H1 (cell line): ENCODE data around the gene INKA2. TPM values are rescaled to one million over a fixed set of nuclear protein-coding genes. Genes with fewer than 3 reads are reported as not detected.

Experiments used
- CTCF ChIA-PET: fragments of 300-600 bp; sonication (Branson Sonifier 250); formaldehyde crosslinking; loops from one replicate; lab custom pipeline; 2021; ENCODE audit not compliant: partially characterized antibody; lab: Charles Lee
- POLR2A ChIA-PET: fragments of 300-600 bp; sonication (Branson Sonifier 250); formaldehyde crosslinking; loops from one replicate; lab custom pipeline; 2021; ENCODE audit warnings: inconsistent platforms; ENCODE audit not compliant: partially characterized antibody; lab: Charles Lee
- DNase-seq, 2 experiments: peaks; one replicate each; pipeline versions ENCODE4 v3.0.0 to v3.0.0-alpha.2; 2010 to 2022; ENCODE audit warnings: low spot score in 2 of 2, low read depth in 1 of 2, mixed read lengths in 1 of 2
- FAIRE-seq: peaks from 2 replicates; lab custom pipeline; 2011; peaks lifted over from hg19 to GRCh38; lab: Jason Lieb, UNC
- H2AFZ ChIP-seq: 2 replicates; pipeline ENCODE4 v1.8.1; 2012; ENCODE audit warnings: low read length, inconsistent platforms
- H2AK5ac ChIP-seq: 2 replicates; pipeline ENCODE4 v1.6.1; 2013; ENCODE audit warnings: low read depth, low read length
- H2BK120ac ChIP-seq: replicated peaks from 2 replicates; pipeline ENCODE3; 2013; ENCODE audit warnings: low read depth, low read length, inconsistent platforms
- H2BK12ac ChIP-seq: 2 replicates; pipeline ENCODE4 v1.6.1; 2013; ENCODE audit warnings: low read depth, low read length
- H2BK15ac ChIP-seq: 2 replicates; pipeline ENCODE4 v1.6.1; 2013; ENCODE audit warnings: low read length
- H2BK20ac ChIP-seq: 2 replicates; pipeline ENCODE4 v1.6.1; 2013; ENCODE audit warnings: low read length
- H2BK5ac ChIP-seq: 2 replicates; pipeline ENCODE4 v1.6.1; 2013; ENCODE audit warnings: low read depth, low read length
- H3K14ac ChIP-seq: 2 replicates; pipeline ENCODE4 v1.6.1; 2013; ENCODE audit warnings: inconsistent platforms; ENCODE audit not compliant: insufficient read length
- H3K18ac ChIP-seq: 2 replicates; pipeline ENCODE4 v1.6.1; 2013; ENCODE audit warnings: low read length; ENCODE audit errors: extremely low read depth
- H3K23ac ChIP-seq: 2 replicates; pipeline ENCODE4 v1.6.1; 2013; ENCODE audit warnings: inconsistent platforms; ENCODE audit not compliant: insufficient read length
- H3K23me2 ChIP-seq: 2 replicates; pipeline ENCODE4 v1.6.1; 2013; ENCODE audit warnings: low read depth, low read length
- H3K27ac ChIP-seq: 2 replicates; pipeline ENCODE4 v1.6.1; 2011; ENCODE audit warnings: low read depth, low read length, inconsistent platforms
- H3K27me3 ChIP-seq, 4 experiments: replicated peaks in 1 of 4; 1 replicate in 1 of 4; 2 replicates in 3 of 4; pipeline versions ENCODE4 v1.6.1 to v1.8.1; 2011 to 2013; ENCODE audit warnings: low read length in 3 of 4, mild to moderate bottlenecking in 3 of 4, inconsistent platforms in 2 of 4, mixed read lengths in 2 of 4, moderate library complexity in 1 of 4; ENCODE audit not compliant: control insufficient read depth in 3 of 4, insufficient read depth in 3 of 4; ENCODE audit errors: extremely low read depth in 1 of 4
- H3K36me3 ChIP-seq, 4 experiments: 2 replicates each; pipeline versions ENCODE4 v1.6.1 to v1.8.1; 2011 to 2013; ENCODE audit warnings: mild to moderate bottlenecking in 4 of 4, low read length in 3 of 4, moderate library complexity in 2 of 4, control low read depth in 1 of 4, inconsistent platforms in 1 of 4; ENCODE audit not compliant: insufficient read depth in 4 of 4, control insufficient read depth in 2 of 4
- H3K4ac ChIP-seq: replicated peaks from 2 replicates; pipeline ENCODE3; 2013; ENCODE audit warnings: low read length, low read depth, mixed read lengths, inconsistent platforms; ENCODE audit not compliant: insufficient read length
- H3K4me1 ChIP-seq, 4 experiments: replicated peaks in 1 of 4; 1 replicate in 1 of 4; 2 replicates in 3 of 4; pipeline versions ENCODE4 v1.6.1 to v1.8.1; 2011 to 2013; ENCODE audit warnings: low read length in 3 of 4, inconsistent platforms in 2 of 4, mixed read lengths in 1 of 4; ENCODE audit not compliant: insufficient read depth in 4 of 4, control insufficient read depth in 3 of 4
- H3K4me2 ChIP-seq, 2 experiments: 2 replicates each; pipeline versions ENCODE4 v1.6.1 to v1.8.1; 2011 to 2013; ENCODE audit warnings: low read depth in 2 of 2, low read length in 2 of 2, control low read depth in 1 of 2, inconsistent platforms in 1 of 2, mild to moderate bottlenecking in 1 of 2; ENCODE audit not compliant: insufficient read depth in 1 of 2
- H3K4me3 ChIP-seq, 4 experiments: fragments of 200-600, 300-600 bp in 1 of 4; sonication (generic), shearing (Covaris generic), sonication (Bioruptor Twin) in 1 of 4; 2 replicates each; pipeline versions ENCODE4 v1.5.1 to v1.8.1; 2011 to 2016; ENCODE audit warnings: low read length in 4 of 4, low read depth in 3 of 4, control low read depth in 2 of 4, inconsistent platforms in 2 of 4, mild to moderate bottlenecking in 2 of 4, mixed read lengths in 1 of 4, moderate library complexity in 1 of 4; ENCODE audit not compliant: insufficient read depth in 2 of 4; ENCODE audit errors: extremely low read depth in 1 of 4
- H3K56ac ChIP-seq: replicated peaks from 2 replicates; pipeline ENCODE3; 2013; ENCODE audit warnings: low read depth, mild to moderate bottlenecking, mixed read lengths, low read length, inconsistent platforms; ENCODE audit not compliant: insufficient read length
- H3K79me1 ChIP-seq: 2 replicates; pipeline ENCODE4 v1.6.1; 2013; ENCODE audit warnings: low read depth, low read length, control low read depth
- H3K79me2 ChIP-seq, 2 experiments: 2 replicates each; pipeline versions ENCODE4 v1.6.1 to v1.8.1; 2012 to 2013; ENCODE audit warnings: low read length in 2 of 2, mild to moderate bottlenecking in 2 of 2, inconsistent platforms in 1 of 2; ENCODE audit not compliant: insufficient read depth in 2 of 2, control insufficient read depth in 1 of 2
- H3K9ac ChIP-seq, 4 experiments: replicated peaks in 1 of 4; 1 replicate in 1 of 4; 2 replicates in 3 of 4; pipeline versions ENCODE4 v1.6.1 to v1.8.1; 2011 to 2013; ENCODE audit warnings: low read depth in 3 of 4, low read length in 3 of 4, control low read depth in 2 of 4, mild to moderate bottlenecking in 2 of 4, moderate library complexity in 2 of 4, inconsistent platforms in 1 of 4; ENCODE audit errors: extremely low read depth in 1 of 4
- H3K9me3 ChIP-seq, 2 experiments: 2 replicates each; pipeline versions ENCODE4 v1.6.1 to v1.8.1; 2012 to 2013; ENCODE audit warnings: mild to moderate bottlenecking in 2 of 2, moderate library complexity in 2 of 2, control low read depth in 1 of 2, inconsistent platforms in 1 of 2, low read depth in 1 of 2, low read length in 1 of 2, mixed read lengths in 1 of 2; ENCODE audit not compliant: insufficient read depth in 2 of 2
- H4K20me1 ChIP-seq, 2 experiments: replicated peaks in 1 of 2; 2 replicates each; pipeline versions ENCODE3 to v1.8.1; 2011 to 2013; ENCODE audit warnings: inconsistent platforms in 2 of 2, low read length in 2 of 2, mild to moderate bottlenecking in 1 of 2; ENCODE audit not compliant: insufficient read depth in 2 of 2, control insufficient read depth in 1 of 2
- H4K5ac ChIP-seq: 2 replicates; pipeline ENCODE4 v1.6.1; 2013; ENCODE audit warnings: low read length, low read depth, mixed read lengths, inconsistent platforms; ENCODE audit not compliant: insufficient read length
- H4K8ac ChIP-seq: 2 replicates; pipeline ENCODE4 v1.8.0; 2013; ENCODE audit warnings: mild to moderate bottlenecking, moderate library complexity, low read length, inconsistent platforms; ENCODE audit not compliant: insufficient read depth; ENCODE audit errors: extremely low read depth
- H4K91ac ChIP-seq: replicated peaks from 2 replicates; pipeline ENCODE3; 2013; ENCODE audit warnings: low read length, mixed read lengths, inconsistent platforms; ENCODE audit not compliant: insufficient read length
- CEBPB ChIP-seq: IDR thresholded peaks from 2 replicates; pipeline ENCODE4 v1.6.1; 2012; ENCODE audit warnings: low read depth, low read length
- GTF2F1 ChIP-seq: IDR thresholded peaks from 2 replicates; pipeline ENCODE4 v1.6.1; 2012; ENCODE audit warnings: low read depth, low read length, improper control_type of control experiment, borderline replicate concordance
- SIN3A ChIP-seq, 2 experiments: IDR thresholded peaks in 1 of 2; conservative IDR thresholded peaks in 1 of 2; 2 replicates each; pipeline ENCODE4 v1.6.1; 2011 to 2012; ENCODE audit warnings: low read length in 2 of 2, improper control_type of control experiment in 1 of 2, low read depth in 1 of 2, mild to moderate bottlenecking in 1 of 2
- TBP ChIP-seq: IDR thresholded peaks from 2 replicates; pipeline ENCODE4 v1.6.1; 2011; ENCODE audit warnings: low read depth, low read length, improper control_type of control experiment
- WGBS, 2 experiments: shearing (Covaris generic) in 1 of 2; methylation state at CpG; one replicate each; pipeline versions ENCODE4 v1.1.6 to v1.1.7; 2013 to 2015; ENCODE audit warnings: low lambda C conversion rate in 2 of 2, mixed read lengths in 2 of 2, inconsistent platforms in 1 of 2, low coverage in 1 of 2, missing lambda C conversion rate in 1 of 2; ENCODE audit not compliant: insufficient replicate concordance in 2 of 2, insufficient coverage in 1 of 2, insufficient read length in 1 of 2; ENCODE audit errors: extremely low coverage in 1 of 2, missing lambda C conversion rate in 1 of 2; 5-methylcytosine and 5-hydroxymethylcytosine counted together
- polyA plus RNA-seq, 7 experiments: library from polyadenylated mRNA; depleted of rRNA in 3 of 7; stranded (reverse) in 5 of 7; unstranded in 2 of 7; fragments of >200 nt in 5 of 7; fragments of 200-250 nt in 2 of 7; gene quantifications; 1 replicate in 5 of 7; 2 replicates in 1 of 7; 4 replicates in 1 of 7; pipeline versions ENCODE4 v1.2.1 to v1.2.3, GENCODE V29; 2011 to 2013; ENCODE audit warnings: missing spikeins in 2 of 7, mixed read lengths in 2 of 7
- total RNA-seq: library from RNA; stranded (reverse); fragmentation: NEBNext Ultra II Directional; extraction: Animal tissue kit (Norgen Biotek cat#: 25700); gene quantifications from 2 replicates; pipeline ENCODE4 v1.2.1, GENCODE V29; 2021

The INKA2 gene
- total and polyA plus RNA-seq, 2 of the 8 experiments (the other 6 are each of a cell fraction or from before 2014, with no cell fraction given), result 4.2 to 11.5 TPM

- H3K36me3 ChIP-seq, result peaks cover 0 to 3% (median 0%) of the 10 kb centered on the region in 4 experiments; a peak in 3 of 8 replicates
- peak overlapping the region; percentile 89 to 97 for H3K4me2 ChIP-seq
- no peak overlapping the region for H2AK5ac ChIP-seq
- no peak for FAIRE-seq
- H2AFZ ChIP-seq, result no peak overlapping the region
- H3K79me2 ChIP-seq, result peaks cover 0 to 46% of the 10 kb centered on the region in 2 experiments; a peak in 3 of 4 replicates
- H4K5ac ChIP-seq, result peak overlapping the region; percentile 18
- peaks cover 16% of the 10 kb centered on the region; the same call in 1 of the 2 replicates for H3K23me2 ChIP-seq
- peak overlapping the region; percentile 68; the same call in 1 of the 2 replicates for H2BK5ac ChIP-seq
- peaks cover 0 to 1% (median under 1%) of the 10 kb centered on the region in 4 experiments; a peak in 3 of 7 replicates for H3K27me3 ChIP-seq
- no peak overlapping the region for H2BK20ac ChIP-seq
- peaks cover 19 to 24% (median 22%) of the 10 kb centered on the region in 4 experiments for H3K4me1 ChIP-seq
- POLR2A ChIA-PET, result interaction anchor here (0.9 to 19.0 kb wide), 9 partner anchors 9 to 31 kb away, joined by 3 to 343 read pairs (median 4); partner anchors contain the start of gene DDX20
- TF ChIP-seq GTF2F1, result no peak
- TF ChIP-seq SIN3A (conservative IDR thresholded peaks at IDR 0.05 in 1 of 2, IDR thresholded peaks at IDR 0.05 in 1 of 2; ENCODE audit: low read depth in 1 of 2, low read length in 2 of 2), result peak in 1 of 2 experiments; percentile 86; a peak in 2 of 4 replicates
- no peak for TF ChIP-seq CEBPB
- no peak for TF ChIP-seq TBP
- TF ChIP-seq, all 59 proteins: peak for 1
- H3K27ac ChIP-seq, result no peak overlapping the region; the same call in 1 of the 2 replicates
- no peak overlapping the region for H3K4ac ChIP-seq
- peak overlapping the region; percentile 41; the same call in 1 of the 2 replicates for H3K18ac ChIP-seq
- peak in 1 of 2 experiments; percentile 52 for DNase-seq
- peaks cover 0 to 10% of the 10 kb centered on the region in 2 experiments for H4K20me1 ChIP-seq
- no peak overlapping the region for H2BK120ac ChIP-seq
- CTCF ChIA-PET, result interaction anchor here (0.5 to 42.0 kb wide), 5 partner anchors 6 to 228 kb away, joined by 3 to 1070 read pairs (median 11); partner anchors contain the start of genes DDX20 and INKA2
- H4K91ac ChIP-seq, result no peak overlapping the region
- H3K9me3 ChIP-seq, result no peaks in the 10 kb centered on the region
- H3K23ac ChIP-seq, result no peak overlapping the region
- 0 out of 7 replicates have a peak overlapping the region, but pooled peaks of 1 of the 4 experiments have one; percentile 11 for H3K9ac ChIP-seq
- peaks cover 6% of the 10 kb centered on the region; the same call in 1 of the 2 replicates for H3K79me1 ChIP-seq
- H4K8ac ChIP-seq, result no peak overlapping the region
- peak overlapping the region in 3 of 4 experiments; percentile 10 to 70 (median 17); a peak in 6 of 8 replicates for H3K4me3 ChIP-seq
- peak overlapping the region; percentile 69; the same call in 1 of the 2 replicates for H2BK12ac ChIP-seq
- WGBS, 2 experiments, result 29% methylated on average over 8 of the region's 8 CpGs; no CpG with 5 or more reads in 1 of the 2 experiments
- H2BK15ac ChIP-seq, result no peak overlapping the region
- no peak overlapping the region for H3K56ac ChIP-seq
- no peak overlapping the region for H3K14ac ChIP-seq
Observed at GRCh38 chr1:111735858-111736544, 3.2 kb downstream of the INKA2 start.
